HCT116 (cell line): ENCODE results near the gene FBXW4. TPM values are rescaled to one million over a fixed set of nuclear protein-coding genes. Genes with fewer than 3 reads are reported as not detected.

ENCODE experiments used
- ATAC-seq: fragments of 200-7000 bp; cut with Tn5 transposase; 2 replicates; pipeline ENCODE4 v1.9.1; 2020; ENCODE audit warnings: mild to moderate bottlenecking, moderate library complexity
- BruUV-seq: library from RNA; stranded (reverse); fragments of 400-500 nt; replicated peaks from 2 replicates; lab custom pipeline; 2021; lab: Mats Ljungman, UMichigan
- CTCF ChIA-PET: fragments of 300-600 bp; sonication (Branson Sonifier 250); formaldehyde crosslinking; loops from one replicate; lab custom pipeline; 2021; ENCODE audit warnings: antibody characterized with exemption; lab: Charles Lee
- POLR2A ChIA-PET: fragments of 300-600, 350-600 bp; sonication (Branson Sonifier 250); formaldehyde crosslinking; loops from one replicate; lab custom pipeline; 2021; ENCODE audit warnings: antibody characterized with exemption; lab: Charles Lee
- RAD21 ChIA-PET, 2 experiments: fragments of 300-600 bp; sonication (Branson Sonifier 250); formaldehyde crosslinking; loops; one replicate each; lab custom pipeline; 2023; ENCODE audit warnings: low total read pairs in 2 of 2; ENCODE audit not compliant: uncharacterized antibody in 2 of 2, unreplicated experiment in 2 of 2, low non-redundant PET in 1 of 2; lab: Charles Lee
- DNase-seq: peaks from one replicate; pipeline ENCODE4 v3.0.0-alpha.2; 2010; ENCODE audit warnings: low read depth, low spot score
- H2AFZ ChIP-seq: fragments of 200-600 bp; shearing (Covaris generic), sonication (generic); 2 replicates; pipeline ENCODE4 v1.6.1; 2017; ENCODE audit warnings: low read depth, mixed run types, mixed read lengths, antibody characterized with exemption, low read length; ENCODE audit not compliant: poor library complexity, severe bottlenecking
- H3K27ac ChIP-seq: 2 replicates; pipeline ENCODE4 v1.5.1; 2012; ENCODE audit warnings: low read depth, low read length
- H3K27me3 ChIP-seq: fragments of 200-600 bp; sonication (generic); 2 replicates; pipeline ENCODE4 v1.6.1; 2016; ENCODE audit warnings: mixed run types, low read length, mixed read lengths; ENCODE audit not compliant: insufficient read depth
- H3K36me3 ChIP-seq, 2 experiments: fragments of 200-500 bp in 1 of 2; fragments of 200-600 bp in 1 of 2; sonication (Bioruptor generic) in 1 of 2; sonication (generic) in 1 of 2; 2 replicates each; pipeline versions ENCODE4 v1.5.1 to v1.6.1; 2014 to 2016; ENCODE audit warnings: low read length in 2 of 2, inconsistent platforms in 1 of 2, mixed read lengths in 1 of 2, mixed run types in 1 of 2; ENCODE audit not compliant: insufficient read depth in 2 of 2, control insufficient read depth in 1 of 2
- H3K4me1 ChIP-seq, 2 experiments: fragments of 200-600 bp in 1 of 2; sonication (generic) in 1 of 2; 2 replicates each; pipeline versions ENCODE4 v1.5.1 to v1.6.1; 2012 to 2017; ENCODE audit warnings: low read length in 2 of 2, inconsistent platforms in 1 of 2, mild to moderate bottlenecking in 1 of 2, mixed read lengths in 1 of 2, mixed run types in 1 of 2, moderate library complexity in 1 of 2; ENCODE audit not compliant: insufficient read depth in 2 of 2, control insufficient read depth in 1 of 2
- H3K4me2 ChIP-seq: fragments of 200-600 bp; sonication (generic); 2 replicates; pipeline ENCODE4 v1.6.1; 2017; ENCODE audit warnings: mixed run types, low read length, mixed read lengths
- H3K4me3 ChIP-seq, 2 experiments: fragments of 200-600 bp in 1 of 2; sonication (generic) in 1 of 2; replicated peaks in 1 of 2; 2 replicates each; pipeline ENCODE4 v1.5.1; 2011 to 2016; ENCODE audit warnings: low read length in 2 of 2, control low read depth in 1 of 2, low read depth in 1 of 2, mild to moderate bottlenecking in 1 of 2, mixed read lengths in 1 of 2, mixed run types in 1 of 2
- H3K79me2 ChIP-seq: fragments of 200-600 bp; sonication (generic); 2 replicates; pipeline ENCODE4 v1.6.1; 2017; ENCODE audit warnings: mild to moderate bottlenecking, mixed run types, low read length, moderate library complexity, mixed read lengths; ENCODE audit not compliant: insufficient read depth
- H3K9ac ChIP-seq: fragments of 200-600 bp; sonication (generic); 2 replicates; pipeline ENCODE4 v1.6.1; 2016; ENCODE audit warnings: low read length, mixed read lengths
- H3K9me2 ChIP-seq: fragments of 200-600 bp; sonication (generic), shearing (Covaris generic); 2 replicates; pipeline ENCODE4 v1.6.1; 2017; ENCODE audit warnings: mixed run types, mild to moderate bottlenecking, moderate library complexity; ENCODE audit not compliant: insufficient read depth
- H3K9me3 ChIP-seq, 2 experiments: fragments of 200-500 bp in 1 of 2; fragments of 200-600 bp in 1 of 2; sonication (Bioruptor generic) in 1 of 2; sonication (generic) in 1 of 2; 2 replicates each; pipeline ENCODE4 v1.6.1; 2014 to 2017; ENCODE audit warnings: low read length in 2 of 2, mixed read lengths in 2 of 2, inconsistent platforms in 1 of 2, low read depth in 1 of 2, mild to moderate bottlenecking in 1 of 2, mixed run types in 1 of 2, moderate library complexity in 1 of 2; ENCODE audit not compliant: control insufficient read depth in 1 of 2, insufficient read depth in 1 of 2
- H4K20me1 ChIP-seq: fragments of 200-600 bp; sonication (generic), shearing (Covaris generic); 2 replicates; pipeline ENCODE4 v1.6.1; 2017; ENCODE audit warnings: mixed run types, mild to moderate bottlenecking, moderate library complexity; ENCODE audit not compliant: insufficient read depth
- EGR1 ChIP-seq: IDR thresholded peaks from 2 replicates; pipeline ENCODE4 v1.6.1; 2012; ENCODE audit warnings: low read depth
- EZH2 ChIP-seq: fragments of 200-600 bp; sonication (generic); IDR thresholded peaks from 2 replicates; pipeline ENCODE4 v1.6.1; 2017; ENCODE audit warnings: antibody characterized with exemption, mixed run types
- POLR2AphosphoS5 ChIP-seq: IDR thresholded peaks from 2 replicates; pipeline ENCODE4 v1.6.1; 2011; ENCODE audit warnings: mild to moderate bottlenecking, low read depth, low read length, moderate library complexity
- RAD21 ChIP-seq: IDR thresholded peaks from 2 replicates; pipeline ENCODE4 v1.6.1; 2012; ENCODE audit warnings: low read depth, mild to moderate bottlenecking
- SRF ChIP-seq: IDR thresholded peaks from 2 replicates; pipeline ENCODE4 v1.6.1; 2012; ENCODE audit warnings: low read depth
- intact Hi-C: fragments of 100-400 bp; cut with micrococcal nuclease; formaldehyde crosslinking; loops from 2 replicates; pipeline ENCODE4 v1.10.0; 2022
- total RNA-seq: library from RNA; stranded (reverse); gene quantifications from one replicate; pipeline ENCODE4 v1.2.1, GENCODE V29; 2021; ENCODE audit not compliant: unreplicated experiment
- TF ChIP-seq, protein P1 (sequence below), 3 experiments: fragments of 200-600 bp in 1 of 3; sonication (generic) in 1 of 3; IDR thresholded peaks in 2 of 3; conservative IDR thresholded peaks in 1 of 3; 2 replicates each; pipeline ENCODE4 v1.5.1; 2012 to 2017; ENCODE audit warnings: low read depth in 2 of 3, low read length in 2 of 3, antibody characterized with exemption in 1 of 3, borderline replicate concordance in 1 of 3, control low read depth in 1 of 3, mild to moderate bottlenecking in 1 of 3, mixed read lengths in 1 of 3, mixed run types in 1 of 3, moderate library complexity in 1 of 3; ENCODE audit not compliant: insufficient read depth in 1 of 3
- TF ChIP-seq, protein P2 (sequence below): IDR thresholded peaks from 2 replicates; pipeline ENCODE4 v1.6.1; 2012
- TF ChIP-seq, protein P3 (sequence below): IDR thresholded peaks from 2 replicates; pipeline ENCODE4 v1.6.1; 2012

FBXW4 gene
- total RNA-seq, 1 experiment from 2014 or later, result 35.3 TPM

DNA sequence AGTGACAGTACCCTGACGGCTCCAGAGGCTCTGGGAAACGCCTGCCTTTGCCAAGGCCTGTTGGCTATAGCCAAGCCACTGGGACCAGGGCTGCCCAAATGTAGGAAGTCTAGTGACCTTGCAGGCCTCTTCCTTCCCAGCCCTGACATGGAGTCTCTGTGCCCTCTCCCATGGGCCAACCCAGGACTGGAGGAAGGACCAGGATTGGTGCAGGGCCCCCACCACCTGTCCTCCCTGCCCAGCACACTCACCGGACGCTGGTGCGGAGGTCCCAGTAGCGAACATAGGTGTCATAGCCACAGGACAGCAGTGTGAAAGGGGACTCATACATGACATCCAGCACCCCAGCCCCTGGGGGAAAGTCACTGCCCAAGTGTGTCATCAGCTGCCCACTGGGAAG is 82.9 kb downstream of the FBXW4 start (continued):
- TF ChIP-seq, protein P1, sequence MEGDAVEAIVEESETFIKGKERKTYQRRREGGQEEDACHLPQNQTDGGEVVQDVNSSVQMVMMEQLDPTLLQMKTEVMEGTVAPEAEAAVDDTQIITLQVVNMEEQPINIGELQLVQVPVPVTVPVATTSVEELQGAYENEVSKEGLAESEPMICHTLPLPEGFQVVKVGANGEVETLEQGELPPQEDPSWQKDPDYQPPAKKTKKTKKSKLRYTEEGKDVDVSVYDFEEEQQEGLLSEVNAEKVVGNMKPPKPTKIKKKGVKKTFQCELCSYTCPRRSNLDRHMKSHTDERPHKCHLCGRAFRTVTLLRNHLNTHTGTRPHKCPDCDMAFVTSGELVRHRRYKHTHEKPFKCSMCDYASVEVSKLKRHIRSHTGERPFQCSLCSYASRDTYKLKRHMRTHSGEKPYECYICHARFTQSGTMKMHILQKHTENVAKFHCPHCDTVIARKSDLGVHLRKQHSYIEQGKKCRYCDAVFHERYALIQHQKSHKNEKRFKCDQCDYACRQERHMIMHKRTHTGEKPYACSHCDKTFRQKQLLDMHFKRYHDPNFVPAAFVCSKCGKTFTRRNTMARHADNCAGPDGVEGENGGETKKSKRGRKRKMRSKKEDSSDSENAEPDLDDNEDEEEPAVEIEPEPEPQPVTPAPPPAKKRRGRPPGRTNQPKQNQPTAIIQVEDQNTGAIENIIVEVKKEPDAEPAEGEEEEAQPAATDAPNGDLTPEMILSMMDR (IDR thresholded peaks at IDR 0.05 in 2 of 3, conservative IDR thresholded peaks at IDR 0.05 in 1 of 3; ENCODE audit: borderline replicate concordance in 1 of 3, insufficient read depth in 1 of 3, low read depth in 2 of 3, low read length in 2 of 3), result no peak
- TF ChIP-seq, protein P2, sequence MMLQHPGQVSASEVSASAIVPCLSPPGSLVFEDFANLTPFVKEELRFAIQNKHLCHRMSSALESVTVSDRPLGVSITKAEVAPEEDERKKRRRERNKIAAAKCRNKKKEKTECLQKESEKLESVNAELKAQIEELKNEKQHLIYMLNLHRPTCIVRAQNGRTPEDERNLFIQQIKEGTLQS, result no peak
- TF ChIP-seq RAD21 (no peak), EZH2 (no peak), SRF (no peak)
- TF ChIP-seq, protein P3, sequence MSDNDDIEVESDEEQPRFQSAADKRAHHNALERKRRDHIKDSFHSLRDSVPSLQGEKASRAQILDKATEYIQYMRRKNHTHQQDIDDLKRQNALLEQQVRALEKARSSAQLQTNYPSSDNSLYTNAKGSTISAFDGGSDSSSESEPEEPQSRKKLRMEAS, result no peak

DNA sequence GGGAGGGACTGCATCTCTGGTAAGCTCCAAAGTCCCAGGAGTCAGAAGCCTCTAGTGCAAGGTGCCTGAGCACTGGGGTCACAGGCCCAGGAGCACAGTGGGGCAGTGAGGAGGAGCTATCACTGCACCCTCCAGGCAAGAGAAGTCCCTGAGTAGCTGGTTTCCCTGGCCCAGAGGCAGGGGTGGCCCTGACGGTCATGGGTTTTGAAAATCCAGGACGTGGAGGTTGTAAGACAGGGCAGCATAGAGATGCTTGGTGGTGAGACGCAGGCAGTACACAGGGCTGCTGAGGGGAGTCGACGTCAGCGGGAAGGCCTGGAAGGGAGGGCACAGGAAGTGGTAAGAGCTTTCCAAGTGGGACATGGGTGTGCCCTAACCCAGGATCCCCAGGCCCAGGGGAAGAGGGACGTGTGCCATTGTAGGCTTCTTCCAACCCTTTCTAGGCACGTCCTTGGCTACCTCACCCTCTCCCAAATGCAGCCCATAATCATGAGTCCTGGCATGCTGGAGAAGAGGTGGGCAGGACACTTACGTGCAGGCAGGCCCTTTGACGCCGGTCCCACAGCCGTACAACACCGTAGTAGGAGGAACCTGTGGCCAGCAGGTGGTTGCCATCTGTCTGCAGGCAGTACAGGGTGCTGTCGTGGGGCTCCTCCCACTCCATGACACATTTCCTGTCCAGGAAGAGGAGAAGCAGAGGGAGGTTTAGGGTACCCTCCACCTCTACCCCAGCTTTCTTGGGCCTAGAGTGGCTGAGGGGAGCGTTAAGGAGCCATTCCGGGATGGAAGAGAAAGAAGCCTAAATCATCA is 83.7 kb downstream of the FBXW4 start:
- Histone ChIP-seq H3K36me3 (peaks cover 9 to 12% of the 10 kb centered on the region in 2 experiments; a peak in 2 of 4 replicates), H3K9me2 (no peaks in the 10 kb centered on the region), H4K20me1 (no peaks in the 10 kb centered on the region), H3K9ac (no peak overlapping the region), H3K4me2 (no peak overlapping the region), H3K27me3 (no peaks in the 10 kb centered on the region), H3K4me3 (no peak overlapping the region), H2AFZ (no peak overlapping the region), H3K79me2 (no peaks in the 10 kb centered on the region), H3K9me3 (no peaks in the 10 kb centered on the region), H3K4me1 (peaks cover 0 to 6% of the 10 kb centered on the region in 2 experiments; a peak in 1 of 4 replicates), H3K27ac (no peak overlapping the region; the same call in 1 of the 2 replicates)
- ChIA-PET CTCF (interaction anchor here (1.1 to 1.4 kb wide), 2 partner anchors 9 to 170 kb away, joined by 3 to 4 read pairs; no protein-coding TSS in a partner anchor), POLR2A (no interaction called here), RAD21 (no interaction called here)
- DNase-seq (no peak), ATAC-seq (peak; percentile 80)
- intact Hi-C loops, result no loop called here
- TF ChIP-seq EGR1 (no peak), POLR2AphosphoS5 (0 out of 2 replicates have a peak, but pooled peaks have one; percentile 22)
- no TSS peak for BruUV-seq
